GM04503 (cell line): ENCODE results near the gene CCDC137.

Experiments used
- DNase-seq: peaks from one replicate; pipeline ENCODE4 v3.0.0-alpha.2; 2012; ENCODE audit warnings: low read depth

CCDC137 gene

DNA sequence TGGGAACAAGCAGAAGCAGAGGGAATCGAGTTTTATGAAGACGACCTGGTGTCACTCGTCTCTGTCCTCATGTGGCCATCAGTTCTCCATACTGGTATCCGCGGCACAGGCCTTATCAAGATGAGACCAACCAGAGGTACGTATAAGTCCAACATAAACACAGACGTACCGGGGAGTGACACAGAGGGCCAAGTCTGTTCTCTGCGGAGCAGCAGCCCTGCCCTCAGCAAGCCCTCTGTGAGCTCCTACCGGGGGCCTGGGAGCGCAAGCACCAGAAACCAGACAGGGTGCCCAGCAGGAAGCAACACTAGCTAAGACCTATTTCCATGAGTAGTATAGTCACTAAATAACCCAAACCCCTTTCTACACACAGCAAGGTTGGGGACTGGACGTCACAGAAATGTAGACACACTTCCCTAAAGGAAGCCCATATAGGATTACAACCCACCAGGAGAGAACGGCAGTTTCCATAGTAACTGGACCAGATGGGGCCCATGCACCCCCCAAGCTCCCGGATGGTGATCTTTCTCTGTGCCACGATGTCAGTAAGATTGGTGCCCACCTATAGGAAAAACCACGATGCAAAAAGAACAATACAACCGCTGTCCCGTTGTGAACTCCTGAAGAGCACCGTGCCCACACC lies 16.1 kb downstream of the CCDC137 start:
- DNase-seq = no peak

DNA sequence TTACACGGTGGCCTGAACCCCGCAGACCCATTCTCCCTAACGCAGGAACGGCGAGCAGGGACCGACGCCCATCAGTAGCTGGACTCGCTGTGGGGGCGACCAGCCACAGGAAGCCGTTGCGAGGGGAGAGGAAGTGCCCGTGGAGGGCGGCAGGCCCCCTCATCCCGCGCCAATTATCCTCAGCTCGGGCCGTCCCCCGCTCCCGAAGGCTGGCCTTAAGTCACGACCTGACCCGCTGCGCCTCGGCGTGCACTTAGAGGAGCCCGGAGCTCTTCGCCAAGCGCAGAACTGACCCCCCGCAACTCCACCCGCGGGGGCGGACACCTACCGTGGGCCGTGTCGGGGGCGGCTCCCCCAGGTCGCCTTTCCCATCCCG lies 16.7 kb downstream of the CCDC137 start:
- DNase-seq = no peak

DNA sequence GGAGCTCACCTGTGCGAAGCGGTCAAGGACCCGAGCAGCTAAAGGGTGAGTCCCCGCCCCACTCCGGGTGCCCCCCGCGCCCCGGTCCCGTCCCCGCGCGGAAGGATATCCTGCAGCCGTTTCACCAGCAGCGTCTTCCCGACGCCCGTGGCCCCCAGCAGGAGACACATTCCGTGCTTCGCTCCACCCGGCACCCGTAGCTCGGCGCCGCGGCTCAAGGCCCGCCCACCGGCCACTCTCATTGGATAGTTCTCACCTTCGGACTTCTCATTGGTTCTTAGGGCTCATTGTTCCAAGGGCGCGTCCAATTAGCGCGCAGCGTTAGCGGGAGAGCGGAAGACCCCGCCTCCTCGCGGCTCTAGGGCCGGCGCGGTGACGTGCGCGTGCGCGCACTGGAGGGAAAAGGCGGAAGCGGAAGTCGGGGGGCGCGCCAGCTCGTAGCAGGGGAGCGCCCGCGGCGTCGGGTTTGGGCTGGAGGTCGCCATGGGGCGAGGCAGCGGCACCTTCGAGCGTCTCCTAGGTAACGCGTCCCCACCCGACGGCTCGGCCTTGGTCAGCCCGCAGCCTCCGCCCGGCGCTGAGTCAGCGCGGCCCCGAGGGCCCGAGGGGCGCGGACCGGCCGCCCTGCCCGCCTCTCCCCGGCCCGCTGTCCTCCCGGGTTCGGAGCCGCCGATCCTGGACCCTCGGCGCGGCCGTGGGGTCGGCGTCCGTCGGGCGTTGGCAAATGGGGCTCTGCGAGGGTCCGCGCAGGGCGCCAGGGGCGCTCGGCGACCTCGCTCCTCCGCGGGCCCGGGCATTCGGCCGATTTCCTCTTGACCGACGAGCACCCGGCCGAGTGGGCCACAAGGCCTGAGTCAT lies 17.3 kb downstream of the CCDC137 start, which contains the start of the genes ARL16 and HGS:
TSS of gene ARL16 (minus strand) at position 214 of the 858 bp plus-strand sequence. CDS start at position 170, 44 bp downstream.
TSS of gene HGS (plus strand) at position 428 of the 858 bp plus-strand sequence. CDS start at position 484, 56 bp downstream.
- DNase-seq = peak; percentile 94

DNA sequence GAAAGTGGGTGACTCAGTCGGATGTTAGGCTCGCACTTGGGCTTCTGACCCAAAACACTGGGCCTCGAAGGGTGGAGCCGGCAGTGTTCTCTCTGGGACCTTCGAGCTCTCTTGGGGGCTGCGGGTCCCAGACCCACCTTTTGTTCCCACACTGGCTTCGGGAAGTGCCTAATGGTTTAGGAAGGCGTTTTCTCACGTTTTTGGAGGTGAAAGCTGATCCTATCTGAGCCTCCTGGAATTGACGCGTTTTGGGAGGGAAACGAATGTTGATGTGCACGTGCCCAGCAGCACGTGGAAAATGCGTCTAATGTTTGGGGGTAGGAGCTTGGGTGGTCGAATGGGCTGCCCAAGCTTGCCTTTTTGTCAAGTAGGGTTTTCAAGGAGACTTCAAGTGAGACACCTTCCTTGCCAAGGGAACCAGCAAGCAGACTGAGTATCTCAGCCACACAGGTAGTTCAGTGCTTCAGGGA lies 17.9 kb downstream of the CCDC137 start:
- DNase-seq = peak; percentile 48

DNA sequence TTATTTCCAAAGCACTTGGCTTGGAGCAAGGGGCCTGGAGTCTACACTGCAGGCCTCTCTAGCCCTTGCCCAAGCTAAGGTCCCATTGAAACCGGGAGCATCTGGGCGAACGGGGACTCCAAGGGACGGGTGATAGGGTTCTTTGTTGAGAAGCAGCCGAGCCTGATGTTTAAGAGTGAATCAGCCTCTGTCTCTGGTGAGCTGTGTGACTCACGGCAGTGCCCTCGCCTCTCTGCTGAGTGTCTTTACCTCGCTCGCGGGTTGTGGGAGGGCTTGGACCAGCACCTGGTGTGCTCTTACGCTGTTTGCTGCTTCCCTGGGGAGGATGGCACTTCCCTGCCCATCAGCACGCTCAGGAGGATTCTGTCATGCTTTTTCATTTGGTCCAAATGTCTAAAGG lies 18.6 kb downstream of the CCDC137 start:
- no peak for DNase-seq

DNA sequence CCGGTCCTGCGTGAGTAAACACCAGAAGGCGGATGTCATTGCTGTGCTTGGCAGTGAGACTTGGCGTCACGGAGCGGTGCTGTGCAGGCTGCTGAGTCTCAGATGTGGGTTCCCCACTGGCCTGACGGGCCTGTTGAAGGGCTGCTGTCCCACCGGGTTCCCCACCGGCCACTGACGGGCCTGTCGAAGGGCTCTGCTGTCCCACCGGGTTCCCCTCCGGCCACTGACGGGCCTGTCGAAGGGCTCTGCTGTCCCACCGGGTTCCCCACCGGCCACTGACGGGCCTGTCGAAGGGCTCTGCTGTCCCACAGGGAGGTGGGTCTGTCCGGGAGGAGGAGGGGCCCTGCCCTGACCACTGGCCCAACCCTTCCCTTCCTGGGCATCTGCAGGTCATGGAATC lies 20.1 kb downstream of the CCDC137 start:
- no peak for DNase-seq

DNA sequence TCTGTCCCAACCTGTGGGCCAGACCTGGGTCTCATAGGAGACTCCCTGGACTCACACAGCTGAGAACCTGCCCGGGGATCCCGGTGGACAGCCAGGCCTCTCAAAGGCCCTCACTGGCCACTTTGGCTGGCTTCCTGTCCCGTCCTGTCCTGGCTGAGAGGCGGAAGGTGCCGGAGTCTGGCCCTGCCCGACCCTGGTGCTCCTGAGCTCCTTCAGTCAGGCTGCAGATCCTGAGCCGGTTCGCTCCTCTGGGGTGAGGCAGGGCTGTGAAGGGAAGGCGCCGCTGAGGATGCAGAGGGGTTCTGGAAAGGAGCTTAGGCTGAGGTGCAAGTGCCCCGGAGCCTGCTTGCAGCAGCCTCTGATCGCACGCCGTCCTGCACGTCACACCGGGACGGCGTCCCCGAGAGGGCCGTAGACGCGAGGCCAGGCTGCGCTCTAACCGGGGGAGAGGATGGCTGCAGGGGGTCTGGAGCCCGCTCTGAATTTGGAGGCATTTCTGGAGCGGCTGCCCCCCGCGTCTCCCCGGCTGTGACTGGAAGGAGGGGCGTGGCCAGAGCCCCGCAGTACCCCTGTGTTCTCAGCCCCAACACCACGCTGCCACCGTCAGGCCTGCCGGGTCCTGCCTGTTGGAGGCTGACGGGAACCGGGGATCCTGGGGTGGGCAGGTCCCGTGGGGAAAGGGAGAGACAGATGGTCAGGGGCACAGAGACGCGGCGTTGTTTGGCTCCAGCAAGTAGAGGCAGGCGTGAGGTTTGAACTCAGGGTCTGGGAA lies 21.4 kb downstream of the CCDC137 start:
- no peak for DNase-seq

DNA sequence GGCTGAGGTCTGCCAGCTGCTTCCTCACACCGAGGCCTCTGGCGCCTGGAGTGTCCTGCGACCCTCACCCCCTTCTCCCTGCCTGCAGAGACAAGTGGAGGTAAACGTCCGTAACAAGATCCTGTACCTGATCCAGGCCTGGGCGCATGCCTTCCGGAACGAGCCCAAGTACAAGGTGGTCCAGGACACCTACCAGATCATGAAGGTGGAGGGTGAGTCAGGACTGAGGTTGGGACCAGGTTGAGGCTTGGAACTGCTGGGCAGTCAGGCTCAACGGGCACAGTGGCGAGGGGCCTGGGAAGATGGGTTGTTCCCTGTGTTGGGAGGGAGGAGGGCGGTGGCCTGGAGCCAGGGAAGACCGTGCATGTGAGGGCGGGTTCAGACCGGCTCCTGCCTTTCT lies 22.1 kb downstream of the CCDC137 start:
- no peak for DNase-seq

DNA sequence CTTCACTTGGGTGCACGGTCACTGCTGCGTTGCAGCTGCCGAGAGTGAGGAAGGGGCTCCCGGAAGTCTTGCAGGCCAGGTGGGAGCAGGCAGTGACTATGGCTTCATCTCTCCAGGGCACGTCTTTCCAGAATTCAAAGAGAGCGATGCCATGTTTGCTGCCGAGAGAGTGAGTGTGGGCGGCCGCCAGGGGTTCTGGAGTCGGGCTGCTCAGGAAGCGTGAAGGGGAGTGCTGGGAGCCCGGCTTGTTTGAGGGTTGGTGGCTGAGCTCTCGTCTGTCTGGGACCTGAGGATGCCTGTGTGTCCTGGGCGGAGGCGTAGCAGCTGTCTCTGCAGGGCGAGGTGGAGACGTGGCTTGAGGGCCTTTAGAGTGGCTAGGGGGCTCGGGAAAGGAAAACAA lies 23.5 kb downstream of the CCDC137 start:
- no peak for DNase-seq

DNA sequence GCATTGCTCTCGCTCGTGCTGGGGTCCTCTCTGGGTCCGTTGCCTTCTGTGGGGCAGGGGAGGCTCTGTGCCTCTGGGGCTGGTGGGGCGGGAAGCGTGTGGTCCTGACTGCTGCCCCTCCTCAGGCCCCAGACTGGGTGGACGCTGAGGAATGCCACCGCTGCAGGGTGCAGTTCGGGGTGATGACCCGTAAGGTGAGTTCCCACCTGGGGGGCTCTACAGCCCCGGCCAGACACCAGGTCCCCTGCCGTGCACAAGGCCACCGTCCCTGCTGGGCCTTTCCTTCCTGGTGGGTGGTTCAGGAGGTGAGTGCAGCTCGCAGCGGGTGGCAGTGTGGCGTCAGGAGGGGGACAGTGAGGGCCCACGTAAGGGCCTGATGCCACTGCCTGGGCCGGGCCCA lies 24.0 kb downstream of the CCDC137 start:
- DNase-seq = no peak

DNA sequence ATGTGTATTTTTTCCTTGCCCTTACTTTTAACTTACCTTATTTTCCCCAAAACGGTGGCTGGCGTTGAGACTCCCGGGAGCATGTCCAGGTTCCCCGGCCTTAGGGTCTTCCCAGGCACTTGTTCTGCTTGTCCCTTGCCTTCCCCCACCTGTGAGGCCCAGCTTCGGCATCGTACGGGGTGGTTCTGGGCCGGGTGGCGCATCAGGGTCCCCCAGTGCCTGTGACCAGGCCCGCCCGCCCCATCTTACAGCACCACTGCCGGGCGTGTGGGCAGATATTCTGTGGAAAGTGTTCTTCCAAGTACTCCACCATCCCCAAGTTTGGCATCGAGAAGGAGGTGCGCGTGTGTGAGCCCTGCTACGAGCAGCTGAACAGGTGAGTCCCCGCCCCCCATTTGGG lies 24.7 kb downstream of the CCDC137 start:
- DNase-seq = no peak

DNA sequence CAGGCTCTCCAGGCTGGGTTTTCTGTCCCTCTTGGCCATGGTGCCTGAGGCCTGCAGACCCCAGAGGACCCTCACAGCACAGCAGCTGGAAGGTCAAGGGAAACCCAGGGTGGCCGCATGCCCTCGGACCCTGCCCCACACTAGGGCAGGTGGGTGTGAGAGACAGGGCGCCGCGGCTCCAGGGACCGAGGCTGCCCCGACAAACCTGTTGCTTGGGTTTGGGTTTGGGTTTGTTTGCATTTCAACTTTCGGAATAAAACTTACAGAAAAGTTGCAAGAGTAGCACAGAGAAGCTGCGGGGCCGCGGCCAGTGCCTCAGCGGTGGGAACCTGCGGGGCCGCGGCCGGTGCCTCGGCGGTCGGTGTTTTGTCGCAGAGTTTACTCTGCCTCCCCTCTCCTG lies 25.1 kb downstream of the CCDC137 start:
- no peak for DNase-seq

DNA sequence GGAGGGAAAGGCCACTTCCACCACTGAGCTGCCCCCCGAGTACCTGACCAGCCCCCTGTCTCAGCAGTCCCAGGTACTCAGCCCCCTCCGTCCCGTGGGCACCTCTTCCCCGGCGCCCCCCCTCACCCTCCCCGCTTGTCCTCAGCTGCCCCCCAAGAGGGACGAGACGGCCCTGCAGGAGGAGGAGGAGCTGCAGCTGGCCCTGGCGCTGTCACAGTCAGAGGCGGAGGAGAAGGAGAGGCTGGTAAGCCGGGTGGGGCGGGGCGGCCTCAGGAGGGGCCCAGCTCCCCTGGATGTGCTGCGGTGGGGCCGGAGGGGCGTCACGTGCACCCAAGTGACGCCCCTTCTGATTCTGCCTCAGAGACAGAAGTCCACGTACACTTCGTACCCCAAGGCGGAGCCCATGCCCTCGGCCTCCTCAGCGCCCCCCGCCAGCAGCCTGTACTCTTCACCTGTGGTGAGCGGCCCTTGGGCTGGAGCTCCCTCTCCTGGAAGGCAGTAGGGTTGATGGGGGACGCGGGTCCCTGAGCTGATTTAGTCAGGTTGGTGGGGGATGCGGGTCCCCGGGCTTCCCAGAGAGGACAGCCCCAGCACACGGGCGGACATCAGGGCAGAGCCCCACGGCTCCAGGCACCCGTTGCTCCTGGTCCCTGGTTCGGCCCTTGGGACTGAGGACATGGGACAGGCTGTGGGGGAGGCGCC lies 27.1 kb downstream of the CCDC137 start:
- no peak for DNase-seq

DNA sequence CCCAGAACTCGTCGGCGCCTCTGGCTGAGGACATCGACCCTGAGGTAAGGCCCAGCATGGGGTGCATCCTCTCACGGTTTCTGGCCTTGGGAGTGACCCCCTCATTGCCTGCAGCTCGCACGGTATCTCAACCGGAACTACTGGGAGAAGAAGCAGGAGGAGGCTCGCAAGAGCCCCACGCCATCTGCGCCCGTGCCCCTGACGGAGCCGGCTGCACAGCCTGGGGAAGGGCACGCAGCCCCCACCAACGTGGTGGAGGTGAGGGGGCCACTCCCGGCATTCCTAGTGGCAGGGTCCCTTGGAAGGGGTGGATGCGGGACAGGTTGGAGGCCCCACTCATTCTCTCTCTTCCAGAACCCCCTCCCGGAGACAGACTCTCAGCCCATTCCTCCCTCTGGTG lies 28.3 kb downstream of the CCDC137 start:
- no peak for DNase-seq

DNA sequence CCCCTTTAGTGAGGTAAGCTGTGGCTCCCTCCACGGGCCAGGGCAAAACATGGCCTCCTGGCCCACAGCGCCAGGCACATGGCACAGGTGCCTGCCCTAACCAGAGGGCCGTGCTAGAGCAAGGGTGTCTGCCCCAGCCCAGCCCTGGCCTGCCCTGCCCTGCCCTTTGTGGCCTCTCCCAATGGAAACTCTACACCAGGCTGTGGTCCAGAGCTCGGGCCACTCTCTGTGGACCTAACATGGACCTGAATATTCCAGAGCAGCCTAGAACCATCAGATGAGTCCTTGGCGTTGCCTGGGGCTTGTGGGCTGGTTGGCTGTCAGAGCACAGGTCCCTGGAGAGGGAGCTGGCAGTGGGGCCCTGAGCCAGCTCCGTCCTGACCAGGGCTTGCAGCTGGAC lies 28.7 kb downstream of the CCDC137 start:
- no peak for DNase-seq

DNA sequence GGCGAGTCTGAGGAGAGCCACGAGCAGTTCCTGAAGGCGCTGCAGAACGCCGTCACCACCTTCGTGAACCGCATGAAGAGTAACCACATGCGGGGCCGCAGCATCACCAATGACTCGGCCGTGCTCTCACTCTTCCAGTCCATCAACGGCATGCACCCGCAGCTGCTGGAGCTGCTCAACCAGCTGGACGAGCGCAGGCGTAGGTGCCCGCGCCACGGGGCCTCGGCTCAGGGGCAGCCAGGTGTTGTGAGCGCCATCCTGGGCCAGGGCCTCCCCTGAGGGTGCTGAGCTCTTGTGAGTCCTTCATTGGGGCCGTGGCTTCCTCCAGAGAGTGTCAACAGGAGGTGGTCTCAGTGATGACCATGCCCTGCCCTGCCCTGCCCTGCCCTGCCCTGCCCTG lies 29.3 kb downstream of the CCDC137 start:
- DNase-seq = no peak

DNA sequence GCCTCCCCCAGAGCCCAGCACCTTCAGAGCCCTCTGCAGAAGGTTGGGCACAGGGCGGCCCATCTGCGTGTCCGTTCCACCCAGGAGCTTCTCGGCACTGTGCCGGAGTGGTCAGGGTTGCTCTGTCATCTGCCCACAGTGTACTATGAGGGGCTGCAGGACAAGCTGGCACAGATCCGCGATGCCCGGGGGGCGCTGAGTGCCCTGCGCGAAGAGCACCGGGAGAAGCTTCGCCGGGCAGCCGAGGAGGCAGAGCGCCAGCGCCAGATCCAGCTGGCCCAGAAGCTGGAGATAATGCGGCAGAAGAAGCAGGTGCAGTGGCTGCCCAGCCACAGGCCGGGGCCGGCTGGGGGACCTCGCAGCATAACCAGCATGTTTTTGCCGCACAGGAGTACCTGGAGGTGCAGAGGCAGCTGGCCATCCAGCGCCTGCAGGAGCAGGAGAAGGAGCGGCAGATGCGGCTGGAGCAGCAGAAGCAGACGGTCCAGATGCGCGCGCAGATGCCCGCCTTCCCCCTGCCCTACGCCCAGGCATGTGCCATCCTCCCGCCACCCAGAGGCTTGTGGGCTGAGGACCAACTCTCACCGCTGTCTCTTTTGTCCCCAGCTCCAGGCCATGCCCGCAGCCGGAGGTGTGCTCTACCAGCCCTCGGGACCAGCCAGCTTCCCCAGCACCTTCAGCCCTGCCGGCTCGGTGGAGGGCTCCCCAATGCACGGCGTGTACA lies 29.8 kb downstream of the CCDC137 start:
- DNase-seq = no peak

DNA sequence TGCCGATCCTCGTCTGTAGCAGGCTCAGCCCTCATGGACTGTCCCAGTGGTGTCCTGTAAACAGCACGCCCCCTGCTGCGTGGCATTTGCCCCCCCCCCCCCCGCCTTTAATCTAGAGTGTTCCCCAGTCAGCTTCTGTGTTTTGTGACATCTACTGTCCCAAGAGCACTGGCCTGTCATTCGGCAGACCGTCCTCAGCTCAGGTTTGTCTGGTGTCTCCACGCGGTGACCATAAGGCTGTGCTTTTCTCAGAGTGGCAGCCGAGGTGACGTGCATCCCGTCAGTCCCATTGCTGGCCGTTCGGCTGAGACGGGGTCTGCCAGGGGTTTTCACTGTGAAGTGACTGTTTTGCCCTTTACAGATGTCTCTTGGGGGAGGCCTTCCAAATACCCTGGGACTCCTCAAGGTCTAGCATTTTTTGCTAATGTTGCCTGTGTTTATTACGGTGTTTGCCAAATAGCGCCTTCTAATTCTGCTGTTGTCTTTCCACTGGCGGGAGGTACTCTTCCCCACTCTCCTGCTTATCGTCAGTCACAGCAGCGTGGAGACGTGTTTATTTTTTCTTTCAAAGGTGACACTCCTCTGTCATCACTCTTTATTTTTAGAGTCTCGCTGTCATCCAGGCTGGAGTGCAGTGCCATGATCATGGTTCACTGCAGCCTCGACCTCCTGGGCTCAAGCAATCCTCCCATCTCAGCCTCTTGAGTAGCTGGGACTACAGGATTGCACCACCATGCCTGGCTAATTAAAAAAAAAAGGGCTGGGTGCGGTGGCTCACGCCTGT lies 30.9 kb downstream of the CCDC137 start:
- DNase-seq = no peak

DNA sequence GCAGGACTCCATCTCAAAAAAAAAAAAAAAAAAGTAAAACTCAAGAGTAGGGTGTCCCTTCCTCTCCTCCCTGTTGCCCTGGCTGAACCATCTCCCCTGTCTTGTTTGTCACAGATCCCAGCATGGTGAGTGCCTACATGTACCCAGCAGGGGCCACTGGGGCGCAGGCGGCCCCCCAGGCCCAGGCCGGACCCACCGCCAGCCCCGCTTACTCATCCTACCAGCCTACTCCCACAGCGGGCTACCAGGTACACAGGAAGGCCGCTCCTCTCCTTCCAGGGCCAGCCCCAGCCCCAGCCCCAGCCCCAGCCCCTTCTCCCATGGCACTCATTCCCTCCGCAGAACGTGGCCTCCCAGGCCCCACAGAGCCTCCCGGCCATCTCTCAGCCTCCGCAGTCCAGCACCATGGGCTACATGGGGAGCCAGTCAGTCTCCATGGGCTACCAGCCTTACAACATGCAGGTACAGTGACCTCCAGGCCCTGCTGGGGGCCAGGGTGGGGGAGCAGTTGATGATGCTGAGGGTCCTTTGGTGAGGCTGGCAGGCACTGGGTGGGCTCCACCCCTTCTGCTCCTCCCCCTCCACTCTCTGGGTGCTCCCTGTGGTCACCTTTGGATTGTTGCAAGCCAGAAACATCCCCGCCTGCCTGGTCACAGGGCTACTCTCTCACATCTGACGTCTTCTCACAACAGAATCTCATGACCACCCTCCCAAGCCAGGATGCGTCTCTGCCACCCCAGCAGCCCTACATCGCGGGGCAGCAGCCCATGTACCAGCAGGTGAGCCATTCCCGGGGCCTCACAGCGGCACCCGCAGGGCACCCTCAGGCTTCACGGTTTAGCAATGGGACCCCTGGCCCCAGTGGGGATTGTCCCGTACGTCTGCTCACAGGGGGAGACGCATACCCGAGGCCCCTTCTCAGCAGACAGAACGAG lies 34.1 kb downstream of the CCDC137 start:
- DNase-seq = no peak
